KMS-11 (cell line): ENCODE measurements around the gene ZNF536.

Source experiments
- H2AFZ ChIP-seq: fragments of 200-600 bp; sonication (generic); 2 replicates; pipeline ENCODE4 v1.6.1; 2016; ENCODE audit warnings: antibody characterized with exemption, mixed run types, low read depth
- H3K27ac ChIP-seq: fragments of 200-600 bp; sonication (generic); 2 replicates; pipeline ENCODE4 v1.6.1; 2016; ENCODE audit warnings: mild to moderate bottlenecking, mixed run types
- H3K27me3 ChIP-seq: fragments of 200-600 bp; sonication (generic); 2 replicates; pipeline ENCODE4 v1.6.1; 2017; ENCODE audit warnings: mild to moderate bottlenecking, low read depth, mixed run types, moderate library complexity; ENCODE audit not compliant: insufficient read depth
- H3K36me3 ChIP-seq: fragments of 200-600 bp; sonication (generic); 2 replicates; pipeline ENCODE4 v1.6.1; 2017; ENCODE audit warnings: mild to moderate bottlenecking, mixed run types; ENCODE audit not compliant: insufficient read depth
- H3K4me1 ChIP-seq: fragments of 200-600 bp; sonication (generic); 2 replicates; pipeline ENCODE4 v1.6.1; 2016; ENCODE audit warnings: mild to moderate bottlenecking, low read depth, mixed run types; ENCODE audit not compliant: poor library complexity, severe bottlenecking
- H3K4me2 ChIP-seq: fragments of 200-600 bp; sonication (generic); 2 replicates; pipeline ENCODE4 v1.7.0; 2016; ENCODE audit warnings: mild to moderate bottlenecking, mixed run types
- H3K4me3 ChIP-seq: fragments of 200-600 bp; sonication (generic); IDR thresholded peaks from 2 replicates; pipeline ENCODE4 v1.6.1; 2017; ENCODE audit warnings: low read depth, low read length, mixed read lengths; ENCODE audit not compliant: insufficient read depth
- H3K79me2 ChIP-seq: fragments of 200-600 bp; sonication (generic); 2 replicates; pipeline ENCODE4 v1.6.1; 2016; ENCODE audit warnings: low read depth, mixed run types; ENCODE audit not compliant: insufficient read depth
- H3K9ac ChIP-seq: fragments of 200-600 bp; sonication (generic); 2 replicates; pipeline ENCODE4 v1.6.1; 2016; ENCODE audit warnings: mild to moderate bottlenecking, mixed run types
- H4K20me1 ChIP-seq: fragments of 200-600 bp; sonication (generic); 2 replicates; pipeline ENCODE4 v1.6.1; 2016; ENCODE audit warnings: mild to moderate bottlenecking, mixed run types; ENCODE audit not compliant: insufficient read depth
- CTCF ChIP-seq: fragments of 200-600 bp; sonication (generic); conservative IDR thresholded peaks from 2 replicates; pipeline ENCODE4 v1.6.1; 2017; ENCODE audit warnings: low read depth, mild to moderate bottlenecking, antibody characterized with exemption, low read length, moderate library complexity, mixed read lengths

ZNF536 gene

DNA sequence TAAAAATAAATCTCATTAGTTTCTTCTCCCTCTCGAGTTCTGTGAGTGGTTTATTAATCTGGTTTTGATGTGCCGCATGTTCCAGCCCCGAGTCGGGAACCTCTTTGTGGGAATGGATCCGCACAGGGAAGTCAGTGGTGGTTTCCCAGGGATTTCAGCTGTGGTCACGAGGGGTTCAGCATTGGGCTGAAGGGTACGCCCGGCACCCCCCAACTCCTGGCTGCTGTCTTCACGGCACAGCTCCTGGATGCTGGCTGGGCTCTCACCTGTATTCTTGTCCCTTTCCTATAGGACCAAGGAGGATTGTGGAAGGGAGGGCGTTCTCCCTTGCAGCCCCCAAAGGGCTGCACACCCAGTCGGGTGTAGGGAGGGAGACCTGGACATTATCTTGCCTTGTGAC lies 167.8 kb downstream of the ZNF536 start:
- H3K79me2 ChIP-seq = no peaks in the 10 kb centered on the region
- H3K27me3 ChIP-seq = no peaks in the 10 kb centered on the region
- H4K20me1 ChIP-seq = no peaks in the 10 kb centered on the region
- no peaks in the 10 kb centered on the region for H3K36me3 ChIP-seq
- H3K9ac ChIP-seq = no peak overlapping the region
- no peak overlapping the region for H3K4me2 ChIP-seq
- no peak overlapping the region for H3K27ac ChIP-seq
- TF ChIP-seq CTCF = no peak
- no peak overlapping the region for H3K4me3 ChIP-seq
- H3K4me1 ChIP-seq = no peaks in the 10 kb centered on the region
- H2AFZ ChIP-seq = no peak overlapping the region

- no peaks in the 10 kb centered on the region for H4K20me1 ChIP-seq
- no peaks in the 10 kb centered on the region for H3K79me2 ChIP-seq
- no peak overlapping the region for H3K9ac ChIP-seq
- no peak overlapping the region; the same call in 1 of the 2 replicates for H2AFZ ChIP-seq
- H3K27me3 ChIP-seq = no peaks in the 10 kb centered on the region
- H3K27ac ChIP-seq = no peak overlapping the region
- H3K4me3 ChIP-seq = no peak overlapping the region
- H3K36me3 ChIP-seq = no peaks in the 10 kb centered on the region
- no peak overlapping the region for H3K4me2 ChIP-seq
- no peaks in the 10 kb centered on the region for H3K4me1 ChIP-seq
- no peak for TF ChIP-seq CTCF
These were observed 168.6 kb downstream of the ZNF536 start for GRCh38 chr19:30540761-30541160.

GRCh38 chr19:30541575-30541974 lies 169.4 kb downstream of the ZNF536 start:
- no peak overlapping the region for H3K4me3 ChIP-seq
- H3K4me1 ChIP-seq = no peaks in the 10 kb centered on the region
- H3K79me2 ChIP-seq = no peaks in the 10 kb centered on the region
- TF ChIP-seq CTCF = no peak
- H3K9ac ChIP-seq = no peak overlapping the region
- H3K27ac ChIP-seq = no peak overlapping the region
- no peaks in the 10 kb centered on the region for H3K27me3 ChIP-seq
- H3K36me3 ChIP-seq = no peaks in the 10 kb centered on the region
- H2AFZ ChIP-seq = no peak overlapping the region
- no peak overlapping the region for H3K4me2 ChIP-seq
- no peaks in the 10 kb centered on the region for H4K20me1 ChIP-seq

- no peak overlapping the region for H3K4me2 ChIP-seq
- TF ChIP-seq CTCF = no peak
- H3K79me2 ChIP-seq = no peaks in the 10 kb centered on the region
- H3K36me3 ChIP-seq = no peaks in the 10 kb centered on the region
- H3K4me3 ChIP-seq = no peak overlapping the region
- H2AFZ ChIP-seq = no peak overlapping the region
- no peak overlapping the region for H3K27ac ChIP-seq
- H4K20me1 ChIP-seq = no peaks in the 10 kb centered on the region
- no peaks in the 10 kb centered on the region for H3K4me1 ChIP-seq
- no peak overlapping the region for H3K9ac ChIP-seq
- no peaks in the 10 kb centered on the region for H3K27me3 ChIP-seq
These were observed 171.2 kb downstream of the ZNF536 start for GRCh38 chr19:30543243-30543945.
